Smooth muscle cell (in vitro differentiated cells): ENCODE data around the gene CDK17. TPM values are rescaled to one million over a fixed set of nuclear protein-coding genes. Genes with fewer than 3 reads are reported as not detected.

ENCODE experiments used
- DNase-seq: peaks from one replicate; lab custom pipeline; 2025; ENCODE audit not compliant: unreplicated experiment; lab: John Stamatoyannopoulos, UW
- H2AFZ ChIP-seq: fragments of 200-600 bp; sonication (generic); 2 replicates; pipeline ENCODE4 v1.6.0; 2016; ENCODE audit warnings: antibody characterized with exemption, low read depth, mild to moderate bottlenecking
- H3F3A ChIP-seq: fragments of 200-600 bp; sonication (generic); 2 replicates; pipeline ENCODE4 v1.6.0; 2017; ENCODE audit warnings: antibody characterized with exemption, low read depth
- H3K27ac ChIP-seq: fragments of 200-600 bp; sonication (generic); 2 replicates; pipeline ENCODE4 v1.5.1; 2016; ENCODE audit warnings: low read depth, mild to moderate bottlenecking
- H3K27me3 ChIP-seq: fragments of 200-600 bp; sonication (generic); 2 replicates; pipeline ENCODE4 v1.6.1; 2016; ENCODE audit warnings: low read depth, mild to moderate bottlenecking
- H3K36me3 ChIP-seq: fragments of 200-600 bp; sonication (generic); 2 replicates; pipeline ENCODE4 v1.5.1; 2016; ENCODE audit warnings: low read depth
- H3K4me1 ChIP-seq: fragments of 200-600 bp; sonication (generic); 2 replicates; pipeline ENCODE4 v1.5.1; 2016; ENCODE audit warnings: low read depth
- H3K4me2 ChIP-seq: fragments of 200-600 bp; sonication (generic); 2 replicates; pipeline ENCODE4 v1.6.0; 2016; ENCODE audit warnings: mild to moderate bottlenecking
- H3K4me3 ChIP-seq: fragments of 200-600 bp; sonication (generic); 2 replicates; pipeline ENCODE4 v1.5.1; 2016; ENCODE audit warnings: mild to moderate bottlenecking
- H3K79me2 ChIP-seq: fragments of 200-600 bp; sonication (generic); 2 replicates; pipeline ENCODE4 v1.6.0; 2016; ENCODE audit warnings: low read depth, mild to moderate bottlenecking
- H3K9ac ChIP-seq: fragments of 200-600 bp; sonication (generic); 2 replicates; pipeline ENCODE4 v1.6.0; 2016; ENCODE audit warnings: low read depth
- H3K9me3 ChIP-seq: fragments of 200-600 bp; sonication (generic); replicated peaks from 2 replicates; pipeline ENCODE4 v1.5.1; 2016; ENCODE audit warnings: low read depth
- H4K20me1 ChIP-seq: fragments of 200-600 bp; sonication (generic); 2 replicates; pipeline ENCODE4 v1.6.0; 2016; ENCODE audit warnings: low read depth
- WGBS: methylation state at CpG from one replicate; pipeline ENCODE4 v1.1.7; 2016; ENCODE audit warnings: low lambda C conversion rate; 5-methylcytosine and 5-hydroxymethylcytosine counted together
- polyA plus RNA-seq: library from polyadenylated mRNA; unstranded; fragments of >200 nt; fragmentation: Nextera tagmentation; extraction: Ambion mirVana; gene quantifications from 2 replicates; pipeline ENCODE4 v1.2.1, GENCODE V29; 2016
- total RNA-seq: library from RNA; depleted of rRNA; stranded (reverse); fragments of >200 nt; gene quantifications from 2 replicates; pipeline ENCODE4 v1.2.3, GENCODE V29; 2014
- TF ChIP-seq, protein P1 (sequence below): fragments of 200-600 bp; sonication (generic); IDR thresholded peaks from 2 replicates; pipeline ENCODE4 v1.5.1; 2017; ENCODE audit warnings: borderline replicate concordance, mild to moderate bottlenecking, antibody characterized with exemption; ENCODE audit not compliant: insufficient read depth, poor library complexity, severe bottlenecking

The CDK17 gene
- total RNA-seq (49.8 and 54.1 TPM in 2 replicates), polyA plus RNA-seq (16.0 and 19.1 TPM in 2 replicates)

DNA sequence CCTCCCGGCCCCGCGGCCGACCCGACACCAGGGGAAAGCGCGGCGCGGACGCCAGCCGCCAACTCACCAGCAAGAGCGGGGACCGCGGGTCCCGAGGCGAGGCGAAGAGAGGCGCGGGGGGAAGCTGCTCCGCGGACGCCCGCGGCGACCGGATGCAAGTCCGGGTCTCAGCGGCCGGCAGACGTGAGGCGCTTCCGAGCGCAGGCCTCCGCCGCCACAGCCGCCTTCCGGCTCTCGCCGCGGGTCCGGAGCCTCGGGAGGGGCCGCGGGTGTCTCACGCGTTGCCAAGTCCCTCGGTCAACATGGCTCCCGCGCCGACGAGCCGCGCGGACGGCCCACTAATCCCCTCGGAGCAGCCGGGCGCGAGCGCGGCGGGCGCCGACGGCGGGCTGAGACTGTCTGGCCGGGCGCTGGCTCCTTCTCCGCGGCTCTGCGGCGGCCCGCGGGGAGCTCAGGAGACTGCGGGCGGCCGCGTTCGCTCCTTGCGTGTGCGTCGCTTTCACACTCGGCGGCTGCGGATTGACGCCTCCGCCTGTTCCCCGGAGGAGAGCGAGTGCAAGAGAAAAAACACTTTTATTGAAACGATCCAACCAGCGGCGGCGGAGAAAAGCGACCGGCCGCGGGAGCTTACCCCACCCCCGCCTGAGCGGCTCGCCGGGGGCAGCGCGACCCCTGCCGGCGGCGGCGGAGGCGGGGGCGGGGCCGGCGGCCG, at the start of gene CDK17:
Gene CDK17 (minus strand): TSS at position 521 of the 712 bp plus-strand sequence. CDS start 65,603 bp downstream, outside the sequence.
- H3K4me1 ChIP-seq = peaks cover 35% of the 10 kb centered on the region
- peaks cover 21% of the 10 kb centered on the region for H3F3A ChIP-seq
- peak; percentile 59 for DNase-seq
- peak within 1 kb of the TSS; percentile 97 for H3K4me3 ChIP-seq
- H2AFZ ChIP-seq = peak within 1 kb of the TSS; percentile 95
- H3K9ac ChIP-seq = peak within 1 kb of the TSS; percentile 99
- H4K20me1 ChIP-seq = peaks cover 41% of the 10 kb centered on the region
- H3K9me3 ChIP-seq = no peaks in the 10 kb centered on the region
- no peaks in the 10 kb centered on the region for H3K36me3 ChIP-seq
- WGBS = under 1% methylated on average over 89 of the region's 112 CpGs
- H3K79me2 ChIP-seq = peaks cover 47% of the 10 kb centered on the region
- peak within 1 kb of the TSS; percentile 98 for H3K4me2 ChIP-seq
- H3K27ac ChIP-seq = peak within 1 kb of the TSS; percentile 96
- TF ChIP-seq, protein P1, sequence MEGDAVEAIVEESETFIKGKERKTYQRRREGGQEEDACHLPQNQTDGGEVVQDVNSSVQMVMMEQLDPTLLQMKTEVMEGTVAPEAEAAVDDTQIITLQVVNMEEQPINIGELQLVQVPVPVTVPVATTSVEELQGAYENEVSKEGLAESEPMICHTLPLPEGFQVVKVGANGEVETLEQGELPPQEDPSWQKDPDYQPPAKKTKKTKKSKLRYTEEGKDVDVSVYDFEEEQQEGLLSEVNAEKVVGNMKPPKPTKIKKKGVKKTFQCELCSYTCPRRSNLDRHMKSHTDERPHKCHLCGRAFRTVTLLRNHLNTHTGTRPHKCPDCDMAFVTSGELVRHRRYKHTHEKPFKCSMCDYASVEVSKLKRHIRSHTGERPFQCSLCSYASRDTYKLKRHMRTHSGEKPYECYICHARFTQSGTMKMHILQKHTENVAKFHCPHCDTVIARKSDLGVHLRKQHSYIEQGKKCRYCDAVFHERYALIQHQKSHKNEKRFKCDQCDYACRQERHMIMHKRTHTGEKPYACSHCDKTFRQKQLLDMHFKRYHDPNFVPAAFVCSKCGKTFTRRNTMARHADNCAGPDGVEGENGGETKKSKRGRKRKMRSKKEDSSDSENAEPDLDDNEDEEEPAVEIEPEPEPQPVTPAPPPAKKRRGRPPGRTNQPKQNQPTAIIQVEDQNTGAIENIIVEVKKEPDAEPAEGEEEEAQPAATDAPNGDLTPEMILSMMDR = peak; percentile 40
- no peaks in the 10 kb centered on the region for H3K27me3 ChIP-seq

- Histone ChIP-seq H3K4me3 (no peak overlapping the region), H3K4me2 (no peak overlapping the region), H3K9ac (no peak overlapping the region), H3K36me3 (no peaks in the 10 kb centered on the region), H3K27ac (peak overlapping the region; percentile 25), H2AFZ (no peak overlapping the region), H4K20me1 (no peaks in the 10 kb centered on the region), H3F3A (peaks cover 9% of the 10 kb centered on the region), H3K9me3 (no peaks in the 10 kb centered on the region), H3K27me3 (no peaks in the 10 kb centered on the region), H3K79me2 (no peaks in the 10 kb centered on the region), H3K4me1 (peaks cover 9% of the 10 kb centered on the region)
- TF ChIP-seq, protein P1 = no peak
- DNase-seq = no peak
- WGBS = 61% methylated on average over 3 of the region's 3 CpGs
Observed at GRCh38 chr12:96448300-96448699, 48.1 kb upstream of the CDK17 start.

DNA sequence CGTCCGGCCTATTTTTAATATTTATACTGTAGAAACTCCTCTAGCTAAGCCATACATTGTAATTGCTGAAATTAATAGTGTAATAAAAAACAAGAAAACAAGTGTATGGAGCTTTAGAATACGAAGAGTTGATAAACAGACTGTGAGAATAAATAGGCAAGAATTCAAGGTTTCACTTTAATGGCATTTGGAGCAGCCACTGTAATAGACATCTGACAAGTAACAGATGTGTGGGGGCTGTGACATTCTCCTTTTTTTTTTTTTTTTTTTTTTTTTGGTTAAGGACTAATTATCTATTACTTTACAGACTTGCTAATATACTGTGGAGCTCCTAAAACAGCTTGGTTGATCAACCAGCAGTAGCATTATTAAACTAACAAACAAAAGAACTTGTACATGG, 47.0 kb upstream of the CDK17 start:
- H3K9me3 ChIP-seq = no peaks in the 10 kb centered on the region
- H3K4me3 ChIP-seq = no peak overlapping the region
- H3K27me3 ChIP-seq = no peaks in the 10 kb centered on the region
- TF ChIP-seq, protein P1 = no peak
- H3K4me1 ChIP-seq = peaks cover 9% of the 10 kb centered on the region
- H4K20me1 ChIP-seq = no peaks in the 10 kb centered on the region
- peak overlapping the region; percentile 94 for H3K27ac ChIP-seq
- H3K36me3 ChIP-seq = no peaks in the 10 kb centered on the region
- H3K4me2 ChIP-seq = no peak overlapping the region
- H2AFZ ChIP-seq = no peak overlapping the region
- H3K9ac ChIP-seq = peak overlapping the region; percentile 59
- DNase-seq = no peak
- H3K79me2 ChIP-seq = no peaks in the 10 kb centered on the region
- WGBS = 88% methylated on average over 3 of the region's 3 CpGs
- H3F3A ChIP-seq = peaks cover 9% of the 10 kb centered on the region
